HG03095 (cell line): ENCODE measurements around the gene WSB2.
"Not testable (repeated sequence)": the region's sequence is repeated elsewhere in the genome, so short reads cannot be mapped to it uniquely, and the experiment has no call there.

Experiments used
- ATAC-seq: cut with Tn5 transposase; IDR thresholded peaks from one replicate; pipeline ENCODE4 v1.9.1; 2021; ENCODE audit warnings: moderate library complexity; ENCODE audit not compliant: unreplicated experiment

The WSB2 gene

GRCh38 chr12:118035190-118036041 lies 25.6 kb downstream of the WSB2 start:
- ATAC-seq, result peak; percentile 81

GRCh38 chr12:118034429-118035189 lies 26.4 kb downstream of the WSB2 start:
- no peak for ATAC-seq

- ATAC-seq, result no peak
Observed at GRCh38 chr12:118033902-118034301, 27.1 kb downstream of the WSB2 start.

GRCh38 chr12:118033323-118033722 lies 27.7 kb downstream of the WSB2 start:
- ATAC-seq, result no peak

GRCh38 chr12:118032188-118032587 lies 28.8 kb downstream of the WSB2 start:
- ATAC-seq, result no peak

GRCh38 chr12:118029166-118029565 lies 31.8 kb downstream of the WSB2 start:
- no peak for ATAC-seq

GRCh38 chr12:118025168-118025567 lies 35.8 kb downstream of the WSB2 start:
- no peak for ATAC-seq

- ATAC-seq, result no peak
Observed at GRCh38 chr12:118023301-118023860, 37.6 kb downstream of the WSB2 start.

- no peak for ATAC-seq
Observed at GRCh38 chr12:118022728-118023109, 38.3 kb downstream of the WSB2 start.

- not testable (repeated sequence) for ATAC-seq
Observed at GRCh38 chr12:118022097-118022727, 38.8 kb downstream of the WSB2 start.

GRCh38 chr12:118020036-118020435 lies 40.9 kb downstream of the WSB2 start:
- no peak for ATAC-seq

- ATAC-seq, result no peak
Observed at GRCh38 chr12:118017926-118018325, 43.1 kb downstream of the WSB2 start.

- peak; percentile 98 for ATAC-seq
Observed at GRCh38 chr12:118016424-118017264, 44.3 kb downstream of the WSB2 start, which contains the start of gene RFC5. TSS of gene RFC5 (plus strand) at chr12:118016703. CDS start at chr12:118016828, 125 bp downstream.

GRCh38 chr12:118015944-118016343 lies 45.0 kb downstream of the WSB2 start:
- ATAC-seq, result no peak

GRCh38 chr12:118015306-118015705 lies 45.7 kb downstream of the WSB2 start:
- no peak for ATAC-seq

GRCh38 chr12:118013283-118013682 lies 47.7 kb downstream of the WSB2 start:
- ATAC-seq, result no peak

- no peak for ATAC-seq
Observed at GRCh38 chr12:118011961-118012360, 49.0 kb downstream of the WSB2 start.

GRCh38 chr12:118011377-118011776 lies 49.6 kb downstream of the WSB2 start:
- no peak for ATAC-seq

- ATAC-seq, result no peak
Observed at GRCh38 chr12:118010903-118011302, 50.1 kb downstream of the WSB2 start.

- not testable (repeated sequence) for ATAC-seq
Observed at GRCh38 chr12:117999806-118000205, 61.2 kb downstream of the WSB2 start.
